Measurements from ENCODE around the gene CRYGD. TPM values are rescaled to one million over a fixed set of nuclear protein-coding genes. Genes with fewer than 3 reads are reported as not detected.
A peak's percentile ranks its signal among the peaks of the same experiment; 100 is the strongest.

The CRYGD gene
- total RNA-seq, 1 donor from 2014 or later, result not detected

DNA sequence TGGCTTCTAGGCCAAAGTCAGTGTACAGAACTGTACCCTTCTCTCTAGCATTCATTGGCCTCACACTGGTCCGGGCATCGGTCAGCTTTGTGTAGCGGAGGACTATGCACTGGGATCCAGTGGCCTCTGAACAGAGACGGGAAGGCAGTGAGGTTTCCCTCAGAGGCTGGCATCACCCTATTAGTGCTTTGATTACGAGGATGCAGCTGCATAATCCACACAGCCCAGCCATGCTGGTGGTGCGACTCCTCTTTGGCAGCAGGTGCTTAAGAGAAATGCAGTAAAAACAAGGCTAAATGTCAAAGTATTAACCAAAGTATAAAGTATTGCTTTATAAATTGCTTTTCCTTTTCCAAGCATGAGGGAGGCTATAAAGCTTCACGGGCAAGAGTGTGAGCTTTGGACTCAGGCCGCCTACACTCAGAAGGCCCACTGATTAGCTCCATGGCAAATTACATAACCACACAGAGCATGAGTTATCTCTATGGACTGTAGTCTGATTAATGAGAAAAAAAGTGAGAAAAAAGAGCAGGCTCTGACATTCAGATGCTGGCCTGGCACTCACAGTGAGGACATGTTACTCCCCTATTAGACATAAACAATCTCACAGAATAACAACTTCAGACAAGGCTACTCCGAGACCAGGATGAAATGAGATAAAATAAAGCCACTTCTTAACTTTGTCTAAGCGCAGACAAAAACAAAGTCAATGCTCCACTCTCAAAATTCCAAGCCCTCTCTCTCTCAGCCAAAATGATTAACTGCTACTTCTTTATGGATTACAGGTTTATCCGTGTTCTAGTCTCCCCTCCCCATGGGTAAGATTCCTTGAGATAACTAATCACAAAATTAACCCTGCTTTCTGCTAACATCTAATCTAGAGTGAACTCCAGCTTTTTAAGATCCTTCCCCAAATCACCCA is 11.7 kb upstream of the CRYGD start:
- Mint-ChIP-seq H3K9me3 (ENCODE audit: unreplicated experiment) (peaks cover 5% of the 10 kb centered on the region), H3K27ac (ENCODE audit: unreplicated experiment) (no peak overlapping the region), H3K4me3 (ENCODE audit: unreplicated experiment) (no peak overlapping the region), H3K4me1 (ENCODE audit: low read depth, unreplicated experiment) (peaks cover 2% of the 10 kb centered on the region), H3K36me3 (ENCODE audit: low read depth, unreplicated experiment) (no peaks in the 10 kb centered on the region), H3K27me3 (ENCODE audit: low read depth, unreplicated experiment) (no peaks in the 10 kb centered on the region)
- no peak overlapping the region for H3K9ac ChIP-seq (ENCODE audit: low read length)
- H3K36me3 ChIP-seq (ENCODE audit: insufficient read depth, low read length), result no peaks in the 10 kb centered on the region
- no peak overlapping the region for H3K4me2 ChIP-seq (ENCODE audit: low read length)
- no peak overlapping the region for H2AFZ ChIP-seq (ENCODE audit: low read depth, low read length)
- no peak overlapping the region for H3K4me3 ChIP-seq (ENCODE audit: insufficient read depth, low read depth, low read length)
- H4K20me1 ChIP-seq (ENCODE audit: insufficient read depth, low read length), result no peaks in the 10 kb centered on the region
- no peak for FAIRE-seq
- H3K27me3 ChIP-seq (ENCODE audit: insufficient read depth, low read length), result no peaks in the 10 kb centered on the region
- H3K79me2 ChIP-seq (ENCODE audit: insufficient read depth, low read length), result no peaks in the 10 kb centered on the region
- DNase-seq (ENCODE audit: low read depth), result peak; percentile 49
- H3K9me3 ChIP-seq (ENCODE audit: insufficient read depth, low read depth, low read length), result no peaks in the 10 kb centered on the region
- TF ChIP-seq, protein P1, sequence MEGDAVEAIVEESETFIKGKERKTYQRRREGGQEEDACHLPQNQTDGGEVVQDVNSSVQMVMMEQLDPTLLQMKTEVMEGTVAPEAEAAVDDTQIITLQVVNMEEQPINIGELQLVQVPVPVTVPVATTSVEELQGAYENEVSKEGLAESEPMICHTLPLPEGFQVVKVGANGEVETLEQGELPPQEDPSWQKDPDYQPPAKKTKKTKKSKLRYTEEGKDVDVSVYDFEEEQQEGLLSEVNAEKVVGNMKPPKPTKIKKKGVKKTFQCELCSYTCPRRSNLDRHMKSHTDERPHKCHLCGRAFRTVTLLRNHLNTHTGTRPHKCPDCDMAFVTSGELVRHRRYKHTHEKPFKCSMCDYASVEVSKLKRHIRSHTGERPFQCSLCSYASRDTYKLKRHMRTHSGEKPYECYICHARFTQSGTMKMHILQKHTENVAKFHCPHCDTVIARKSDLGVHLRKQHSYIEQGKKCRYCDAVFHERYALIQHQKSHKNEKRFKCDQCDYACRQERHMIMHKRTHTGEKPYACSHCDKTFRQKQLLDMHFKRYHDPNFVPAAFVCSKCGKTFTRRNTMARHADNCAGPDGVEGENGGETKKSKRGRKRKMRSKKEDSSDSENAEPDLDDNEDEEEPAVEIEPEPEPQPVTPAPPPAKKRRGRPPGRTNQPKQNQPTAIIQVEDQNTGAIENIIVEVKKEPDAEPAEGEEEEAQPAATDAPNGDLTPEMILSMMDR (IDR thresholded peaks at IDR 0.05; ENCODE audit: insufficient read depth, low read depth, low read length), result no peak
- TF ChIP-seq EZH2 (IDR thresholded peaks at IDR 0.05; ENCODE audit: insufficient read depth, low read length), result no peak
- H3K27ac ChIP-seq (ENCODE audit: low read depth, low read length), result no peak overlapping the region
- H3K4me1 ChIP-seq (ENCODE audit: insufficient read depth, low read length), result no peaks in the 10 kb centered on the region

DNA sequence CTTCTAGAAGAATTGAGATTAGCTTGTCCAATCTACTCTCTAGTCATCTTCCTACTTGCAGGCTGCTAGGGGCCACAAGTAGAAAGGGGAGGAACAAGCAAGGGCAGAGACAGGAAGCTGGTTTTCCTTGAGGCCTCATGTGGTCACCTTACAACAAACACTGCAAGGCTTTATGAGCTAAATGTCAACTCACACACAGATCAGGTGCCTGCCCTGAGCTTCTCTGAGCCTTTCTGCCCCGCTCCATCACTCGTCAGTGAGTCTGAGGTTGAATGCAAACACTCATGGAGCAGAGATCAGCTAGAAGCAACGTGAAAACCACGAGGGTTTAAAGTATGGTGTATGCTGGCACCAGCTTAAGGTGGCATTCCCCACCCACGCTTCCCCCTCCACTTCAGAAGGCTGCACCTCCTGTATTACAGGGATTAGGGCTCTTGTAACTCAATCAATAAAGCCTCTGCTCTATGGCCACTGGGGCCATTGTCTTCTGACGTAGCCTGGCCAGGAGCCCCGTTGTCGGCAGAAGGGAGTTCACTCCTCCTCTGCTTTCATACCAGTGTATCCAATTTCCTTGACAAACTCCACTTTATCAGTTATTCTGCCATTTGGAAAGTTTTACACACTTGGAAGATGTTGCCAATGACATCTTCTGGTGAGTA is 10.7 kb upstream of the CRYGD start:
- no peaks in the 10 kb centered on the region for H3K79me2 ChIP-seq (ENCODE audit: insufficient read depth, low read length)
- H3K9me3 Mint-ChIP-seq (ENCODE audit: unreplicated experiment), result peaks cover 5% of the 10 kb centered on the region
- H3K9ac ChIP-seq (ENCODE audit: low read length), result no peak overlapping the region
- no peaks in the 10 kb centered on the region for H3K36me3 Mint-ChIP-seq (ENCODE audit: low read depth, unreplicated experiment)
- no peaks in the 10 kb centered on the region for H3K36me3 ChIP-seq (ENCODE audit: insufficient read depth, low read length)
- no peak overlapping the region for H3K27ac Mint-ChIP-seq (ENCODE audit: unreplicated experiment)
- H3K4me1 ChIP-seq (ENCODE audit: insufficient read depth, low read length), result peaks cover 3% of the 10 kb centered on the region
- no peak overlapping the region for H3K27ac ChIP-seq (ENCODE audit: low read depth, low read length)
- H3K27me3 ChIP-seq (ENCODE audit: insufficient read depth, low read length), result no peaks in the 10 kb centered on the region
- TF ChIP-seq, protein P1 (IDR thresholded peaks at IDR 0.05; ENCODE audit: insufficient read depth, low read depth, low read length), result no peak
- no peak for TF ChIP-seq EZH2 (IDR thresholded peaks at IDR 0.05; ENCODE audit: insufficient read depth, low read length)
- no peak overlapping the region for H2AFZ ChIP-seq (ENCODE audit: low read depth, low read length)
- no peaks in the 10 kb centered on the region for H3K9me3 ChIP-seq (ENCODE audit: insufficient read depth, low read depth, low read length)
- H3K4me2 ChIP-seq (ENCODE audit: low read length), result no peak overlapping the region
- peaks cover 12% of the 10 kb centered on the region for H3K4me1 Mint-ChIP-seq (ENCODE audit: low read depth, unreplicated experiment)
- H3K4me3 Mint-ChIP-seq (ENCODE audit: unreplicated experiment), result no peak overlapping the region
- DNase-seq (ENCODE audit: low read depth) (no peak), FAIRE-seq (no peak)
- H3K4me3 ChIP-seq (ENCODE audit: insufficient read depth, low read depth, low read length), result no peak overlapping the region
- H3K27me3 Mint-ChIP-seq (ENCODE audit: low read depth, unreplicated experiment), result no peaks in the 10 kb centered on the region
- H4K20me1 ChIP-seq (ENCODE audit: insufficient read depth, low read length), result no peaks in the 10 kb centered on the region

Measured in astrocyte (in vitro differentiated cells and primary cell).